ENCODE data around the gene CKMT2.

Gene CKMT2

GRCh38 chr5:81230416-81230815, 2.7 kb upstream of the CKMT2 start:
- no peak for TF ChIP-seq REST (IDR thresholded peaks at IDR 0.05; ENCODE audit: insufficient replicate concordance, low read depth)
- TF ChIP-seq CTCF (IDR thresholded peaks at IDR 0.05; ENCODE audit: insufficient read depth, low read length), result no peak
- no peak for TF ChIP-seq POLR2AphosphoS5 (IDR thresholded peaks at IDR 0.05; ENCODE audit: low read depth)
- no peak for TF ChIP-seq SPI1 (IDR thresholded peaks at IDR 0.05; ENCODE audit: borderline replicate concordance, low read depth)
- no peak for TF ChIP-seq GABPA (IDR thresholded peaks at IDR 0.05; ENCODE audit: low read depth)
- Histone ChIP-seq H3K27me3 (ENCODE audit: insufficient read depth, poor library complexity, severe bottlenecking) (no peaks in the 10 kb centered on the region), H3K4me3 (replicated peaks; ENCODE audit: insufficient read depth, low read length) (no peak overlapping the region), H3K27ac (replicated peaks) (no peak overlapping the region)
- DNase-seq (ENCODE audit: low read depth in 1 of 2, low spot score in 1 of 2), result no peak

GRCh38 chr5:81232464-81233079, 550 bp upstream of the CKMT2 start:
- no peaks in the 10 kb centered on the region for H3K27me3 ChIP-seq (ENCODE audit: insufficient read depth, poor library complexity, severe bottlenecking)
- no peak for DNase-seq (ENCODE audit: low read depth in 1 of 2, low spot score in 1 of 2)
- no peak overlapping the region for H3K27ac ChIP-seq (replicated peaks)
- no peak overlapping the region for H3K4me3 ChIP-seq (replicated peaks; ENCODE audit: insufficient read depth, low read length)
- no peak for TF ChIP-seq POLR2AphosphoS5 (IDR thresholded peaks at IDR 0.05; ENCODE audit: low read depth)
- TF ChIP-seq REST (IDR thresholded peaks at IDR 0.05; ENCODE audit: insufficient replicate concordance, low read depth), result no peak
- no peak for TF ChIP-seq SPI1 (IDR thresholded peaks at IDR 0.05; ENCODE audit: borderline replicate concordance, low read depth)
- no peak for TF ChIP-seq GABPA (IDR thresholded peaks at IDR 0.05; ENCODE audit: low read depth)
- TF ChIP-seq CTCF (IDR thresholded peaks at IDR 0.05; ENCODE audit: insufficient read depth, low read length), result no peak

- DNase-seq (ENCODE audit: low read depth in 1 of 2, low spot score in 1 of 2), result no peak
These were observed 1.2 kb downstream of the CKMT2 start for GRCh38 chr5:81234299-81234698.

More at GRCh38 chr5:81234299-81234698, 1.2 kb downstream of the CKMT2 start:
- Histone ChIP-seq H3K27me3 (ENCODE audit: insufficient read depth, poor library complexity, severe bottlenecking) (no peaks in the 10 kb centered on the region), H3K27ac (replicated peaks) (no peak overlapping the region), H3K4me3 (replicated peaks; ENCODE audit: insufficient read depth, low read length) (no peak overlapping the region)
- TF ChIP-seq CTCF (IDR thresholded peaks at IDR 0.05; ENCODE audit: insufficient read depth, low read length) (no peak), SPI1 (IDR thresholded peaks at IDR 0.05; ENCODE audit: borderline replicate concordance, low read depth) (no peak), POLR2AphosphoS5 (IDR thresholded peaks at IDR 0.05; ENCODE audit: low read depth) (no peak), REST (IDR thresholded peaks at IDR 0.05; ENCODE audit: insufficient replicate concordance, low read depth) (no peak), GABPA (IDR thresholded peaks at IDR 0.05; ENCODE audit: low read depth) (no peak)

Data from HL-60 (cell line).